PC-9 (cell line): ENCODE data around the gene ZCCHC14. TPM values are rescaled to one million over a fixed set of nuclear protein-coding genes. Genes with fewer than 3 reads are reported as not detected.
"Not testable (repeated sequence)": the region's sequence is repeated elsewhere in the genome, so short reads cannot be mapped to it uniquely, and the experiment has no call there.

ENCODE experiments used
- BruUV-seq: library from RNA; stranded (reverse); fragments of 400-500 nt; replicated peaks from 2 replicates; lab custom pipeline; 2021; lab: Mats Ljungman, UMichigan
- CTCF ChIA-PET: fragments of 300-600 bp; sonication (Branson Sonifier 250); formaldehyde crosslinking; loops from one replicate; lab custom pipeline; 2022; ENCODE audit warnings: antibody characterized with exemption; lab: Charles Lee
- POLR2A ChIA-PET: fragments of 300-600 bp; sonication (Branson Sonifier 250); formaldehyde crosslinking; loops from one replicate; lab custom pipeline; 2022; ENCODE audit warnings: antibody characterized with exemption; ENCODE audit not compliant: unreplicated experiment; lab: Charles Lee
- DNase-seq, 2 experiments: peaks; one replicate each; pipeline versions ENCODE4 v3.0.0 to v3.0.0-alpha.2; 2015 to 2022; ENCODE audit warnings: mixed read lengths in 1 of 2
- H2AFZ ChIP-seq: fragments of 200-600 bp; sonication (generic); 2 replicates; pipeline ENCODE4 v1.8.1; 2017; ENCODE audit warnings: antibody characterized with exemption
- H3F3A ChIP-seq: fragments of 200-600 bp; sonication (generic); 2 replicates; pipeline ENCODE4 v1.8.1; 2017; ENCODE audit warnings: antibody characterized with exemption, mild to moderate bottlenecking, low read depth; ENCODE audit not compliant: insufficient read depth
- H3K27ac ChIP-seq: fragments of 200-600 bp; sonication (generic); 2 replicates; pipeline ENCODE4 v1.6.1; 2016; ENCODE audit warnings: mixed run types
- H3K27me3 ChIP-seq: fragments of 200-600 bp; sonication (generic); 2 replicates; pipeline ENCODE4 v1.6.1; 2016; ENCODE audit warnings: low read depth, mixed run types; ENCODE audit not compliant: insufficient read depth
- H3K36me3 ChIP-seq: fragments of 200-600 bp; sonication (generic); 2 replicates; pipeline ENCODE4 v1.6.1; 2016; ENCODE audit warnings: low read depth, mixed run types
- H3K4me1 ChIP-seq: fragments of 200-600 bp; sonication (generic); replicated peaks from 2 replicates; pipeline ENCODE4 v1.6.1; 2016; ENCODE audit warnings: mixed run types; ENCODE audit not compliant: insufficient read depth
- H3K4me2 ChIP-seq: fragments of 200-600 bp; sonication (generic); 2 replicates; pipeline ENCODE4 v1.6.1; 2017; ENCODE audit warnings: mixed run types
- H3K4me3 ChIP-seq: fragments of 200-600 bp; sonication (generic); 2 replicates; pipeline ENCODE4 v1.6.1; 2016; ENCODE audit warnings: mixed run types
- H3K79me2 ChIP-seq: fragments of 200-600 bp; sonication (generic); 2 replicates; pipeline ENCODE4 v1.6.1; 2017; ENCODE audit warnings: low read depth, mixed run types
- H3K9me2 ChIP-seq: fragments of 200-600 bp; sonication (generic); 2 replicates; pipeline ENCODE4 v1.8.1; 2017; ENCODE audit warnings: mild to moderate bottlenecking; ENCODE audit not compliant: insufficient read depth
- H3K9me3 ChIP-seq: fragments of 200-600 bp; sonication (generic); 2 replicates; pipeline ENCODE4 v1.8.1; 2016; ENCODE audit warnings: low read depth; ENCODE audit not compliant: insufficient read depth
- H4K20me1 ChIP-seq: fragments of 200-600 bp; sonication (generic); 2 replicates; pipeline ENCODE4 v1.8.1; 2017; ENCODE audit not compliant: insufficient read depth
- CTCF ChIP-seq: fragments of 200-600 bp; sonication (generic); conservative IDR thresholded peaks from 2 replicates; pipeline ENCODE4 v1.6.1; 2017; ENCODE audit warnings: mixed run types, antibody characterized with exemption, mild to moderate bottlenecking, moderate library complexity
- EZH2 ChIP-seq: fragments of 200-600 bp; sonication (generic); IDR thresholded peaks from 2 replicates; pipeline ENCODE4 v1.8.0; 2017; ENCODE audit warnings: antibody characterized with exemption, low read depth
- intact Hi-C: fragments of 100-400 bp; cut with micrococcal nuclease; formaldehyde crosslinking; loops from one replicate; pipeline ENCODE4 v1.10.0; 2022; ENCODE audit not compliant: unreplicated experiment
- total RNA-seq: library from RNA; stranded (reverse); gene quantifications from 2 replicates; pipeline ENCODE4 v1.2.3, GENCODE V29; 2021

ZCCHC14 gene
- total RNA-seq, 1 experiment from 2014 or later = 17.9 TPM

GRCh38 chr16:87363771-87364455 is 128.9 kb downstream of the ZCCHC14 start:
- H3K9me2 ChIP-seq = no peaks in the 10 kb centered on the region
- H4K20me1 ChIP-seq = peaks cover 7% of the 10 kb centered on the region
- no peaks in the 10 kb centered on the region for H3K36me3 ChIP-seq
- no peak overlapping the region for H3K27ac ChIP-seq
- intact Hi-C loops = no loop called here
- H3K4me1 ChIP-seq = no peaks in the 10 kb centered on the region
- TF ChIP-seq CTCF (no peak), EZH2 (no peak)
- H3K79me2 ChIP-seq = 0 out of 2 replicates have a peak, but pooled peaks cover 4% of the 10 kb centered on the region
- ChIA-PET CTCF (no interaction called here), POLR2A (no interaction called here)
- BruUV-seq = no TSS peak
- DNase-seq = no peak
- no peaks in the 10 kb centered on the region for H3K9me3 ChIP-seq
- H3K27me3 ChIP-seq = no peaks in the 10 kb centered on the region
- no peak overlapping the region for H2AFZ ChIP-seq
- no peak overlapping the region for H3K4me3 ChIP-seq
- H3F3A ChIP-seq = no peaks in the 10 kb centered on the region
- no peak overlapping the region for H3K4me2 ChIP-seq

- CTCF ChIA-PET = interaction anchor here (0.6 kb wide), 1 partner anchor 11 kb away, joined by 3 read pairs; no protein-coding TSS in a partner anchor
- H3K9me3 ChIP-seq, H3F3A ChIP-seq, DNase-seq, H3K27ac ChIP-seq, intact Hi-C loops, H3K9me2 ChIP-seq, H3K36me3 ChIP-seq, H3K27me3 ChIP-seq, POLR2A ChIA-PET, H3K4me3 ChIP-seq, H3K79me2 ChIP-seq, H4K20me1 ChIP-seq, H3K4me1 ChIP-seq, H2AFZ ChIP-seq, H3K4me2 ChIP-seq, BruUV-seq: not testable (repeated sequence)
Measured at GRCh38 chr16:87362828-87363559, 129.8 kb downstream of the ZCCHC14 start.

- H3K4me3 ChIP-seq = no peak overlapping the region
- H3K9me3 ChIP-seq = no peaks in the 10 kb centered on the region
- H3K9me2 ChIP-seq = no peaks in the 10 kb centered on the region
- CTCF ChIA-PET = no interaction called here
- no peak overlapping the region for H3K4me2 ChIP-seq
- H4K20me1 ChIP-seq = peaks cover 7% of the 10 kb centered on the region
- intact Hi-C loops = no loop called here
- no peak for DNase-seq
- BruUV-seq = no TSS peak
- no peak overlapping the region for H3K27ac ChIP-seq
- no peaks in the 10 kb centered on the region for H3K36me3 ChIP-seq
- no peaks in the 10 kb centered on the region for H3F3A ChIP-seq
- POLR2A ChIA-PET = interaction anchor here (0.6 kb wide), 1 partner anchor 15 kb away, joined by 6 read pairs; no protein-coding TSS in a partner anchor
- no peaks in the 10 kb centered on the region for H3K4me1 ChIP-seq
- H2AFZ ChIP-seq = no peak overlapping the region
- no peak for TF ChIP-seq CTCF
- no peak for TF ChIP-seq EZH2
- H3K27me3 ChIP-seq = no peaks in the 10 kb centered on the region
- no peaks in the 10 kb centered on the region for H3K79me2 ChIP-seq
Measured at GRCh38 chr16:87361916-87362619, 130.8 kb downstream of the ZCCHC14 start.
